ENCODE results near the gene CARD11.

GRCh38 chr7:2919256-2919655 lies 124.4 kb downstream of the CARD11 start:
- TF ChIP-seq CTCF (IDR thresholded peaks at IDR 0.05) = no peak
- TF ChIP-seq POLR2A (IDR thresholded peaks at IDR 0.05) = no peak
- no peak for TF ChIP-seq POLR2AphosphoS5 (IDR thresholded peaks at IDR 0.05)
